Erythroblast (primary cell): ENCODE measurements around the gene MAPK4.

ENCODE experiments used
- GATA1 ChIP-seq: IDR thresholded peaks from 2 replicates; pipeline ENCODE4 v1.6.1; 2011; ENCODE audit warnings: low read depth, mild to moderate bottlenecking, control low read depth, low read length, moderate library complexity
- POLR2A ChIP-seq: IDR thresholded peaks from 2 replicates; pipeline ENCODE4 v1.6.1; 2011; ENCODE audit warnings: mild to moderate bottlenecking, low read length

- no peak for TF ChIP-seq POLR2A
- no peak for TF ChIP-seq GATA1
Measured at GRCh38 chr18:50679056-50679455, 119.2 kb downstream of the MAPK4 start.
